K562 (cell line): Measurements from ENCODE around the gene OVCH2. TPM values are rescaled to one million over a fixed set of nuclear protein-coding genes. Genes with fewer than 3 reads are reported as not detected.
A peak's percentile ranks its signal among the peaks of the same experiment; 100 is the strongest.

Source experiments
- ATAC-seq: fragments of 200-7000 bp; cut with Tn5 transposase; 3 replicates; pipeline ENCODE4 v1.9.1; 2020; ENCODE audit warnings: moderate library complexity
- BruUV-seq: library from RNA; stranded (reverse); fragments of 400-500 nt; replicated peaks from 2 replicates; lab custom pipeline; 2021; lab: Mats Ljungman, UMichigan
- CTCF ChIA-PET: fragments of 300-600 bp; formaldehyde crosslinking; extraction: SDS; loops from one replicate; lab custom pipeline; 2021; ENCODE audit warnings: low intra/inter-chr PET ratio; lab: Yijun Ruan, JAX
- POLR2A ChIA-PET: fragments of 300-600, 350-650 bp; sonication (Branson Sonifier 250); formaldehyde crosslinking; extraction: SDS; loops from one replicate; lab custom pipeline; 2021; ENCODE audit warnings: antibody characterized with exemption, inconsistent platforms; lab: Yijun Ruan, JAX
- DNase-seq, 4 experiments: peaks; one replicate each; pipeline versions ENCODE4 v3.0.0 to v3.0.0-alpha.2; 2011 to 2018; ENCODE audit warnings: low spot score in 3 of 4, mixed read lengths in 3 of 4; ENCODE audit errors: extremely low read depth in 1 of 4
- FAIRE-seq: peaks from 2 replicates; lab custom pipeline; 2011; peaks lifted over from hg19 to GRCh38; lab: Jason Lieb, UNC
- H2AFZ ChIP-seq: 2 replicates; pipeline ENCODE4 v1.6.0; 2011; ENCODE audit warnings: low read depth, low read length, control low read depth, inconsistent platforms
- H3K27ac ChIP-seq: fragments of 200-600 bp; 3 replicates; pipeline ENCODE4 v1.8.0; 2011; ENCODE audit warnings: low read depth, mild to moderate bottlenecking, control low read depth, inconsistent platforms, low read length, moderate library complexity, mixed read lengths; ENCODE audit errors: extremely low read depth
- H3K27me3 ChIP-seq, 2 experiments: fragments of 300-600 bp in 1 of 2; 2 replicates in 1 of 2; 3 replicates in 1 of 2; pipeline versions ENCODE4 v1.6.0 to v1.8.0; 2011; ENCODE audit warnings: inconsistent platforms in 2 of 2, low read length in 2 of 2, mild to moderate bottlenecking in 1 of 2, mixed read lengths in 1 of 2, moderate library complexity in 1 of 2; ENCODE audit not compliant: control insufficient read depth in 2 of 2, insufficient read depth in 2 of 2
- H3K36me3 ChIP-seq: fragments of 300-600 bp; 3 replicates; pipeline ENCODE4 v1.8.0; 2011; ENCODE audit warnings: mild to moderate bottlenecking, low read length, inconsistent platforms; ENCODE audit not compliant: control insufficient read depth, insufficient read depth
- H3K4me1 ChIP-seq, 2 experiments: fragments of 200-600 bp in 1 of 2; replicated peaks in 1 of 2; 2 replicates in 1 of 2; 3 replicates in 1 of 2; pipeline versions ENCODE4 v1.5.1 to v1.8.0; 2011; ENCODE audit warnings: inconsistent platforms in 2 of 2, low read length in 2 of 2, mild to moderate bottlenecking in 1 of 2, mixed read lengths in 1 of 2, moderate library complexity in 1 of 2; ENCODE audit not compliant: control insufficient read depth in 2 of 2, insufficient read depth in 2 of 2
- H3K4me2 ChIP-seq: 2 replicates; pipeline ENCODE4 v1.6.1; 2011; ENCODE audit warnings: low read length, control low read depth, inconsistent platforms, mixed read lengths; ENCODE audit not compliant: insufficient read depth
- H3K4me3 ChIP-seq: fragments of 200-600 bp; sonication (generic), shearing (Covaris generic); 2 replicates; pipeline ENCODE4 v1.5.1; 2016; ENCODE audit warnings: control low read depth, inconsistent platforms
- H3K79me2 ChIP-seq: fragments of 200-600 bp; 3 replicates; pipeline ENCODE4 v1.8.0; 2011; ENCODE audit warnings: low read length, inconsistent platforms; ENCODE audit not compliant: control insufficient read depth, insufficient read depth
- H3K9ac ChIP-seq, 2 experiments: 2 replicates each; pipeline versions ENCODE4 v1.6.0 to v1.6.1; 2011; ENCODE audit warnings: low read depth in 2 of 2, low read length in 2 of 2, control low read depth in 1 of 2, inconsistent platforms in 1 of 2, mild to moderate bottlenecking in 1 of 2, mixed read lengths in 1 of 2; ENCODE audit not compliant: insufficient read depth in 1 of 2
- H3K9me1 ChIP-seq: one replicate; pipeline ENCODE4 v1.6.0; 2011; ENCODE audit warnings: inconsistent platforms, mild to moderate bottlenecking, low read length, moderate library complexity; ENCODE audit not compliant: control insufficient read depth, insufficient read depth
- H3K9me3 ChIP-seq: replicated peaks from 2 replicates; pipeline ENCODE4 v1.5.1; 2011; ENCODE audit warnings: low read depth, low read length, inconsistent platforms; ENCODE audit not compliant: control insufficient read depth, insufficient read depth
- H4K20me1 ChIP-seq: replicated peaks from 2 replicates; pipeline ENCODE4 v1.6.1; 2011; ENCODE audit warnings: low read length, inconsistent platforms, mixed read lengths; ENCODE audit not compliant: control insufficient read depth, insufficient read depth
- ZNF766 ChIP-seq: fragments of 200-800 bp; sonication (Bioruptor generic); conservative IDR thresholded peaks from 2 replicates; pipeline ENCODE4 v1.6.1; 2016; ENCODE audit warnings: missing genetic modification characterization, missing compliant biosample characterization
- WGBS: fragments of 100-300 bp; shearing (Covaris generic); methylation state at CpG from one replicate; pipeline ENCODE4 v1.1.6; 2016; ENCODE audit warnings: low coverage, mixed read lengths; ENCODE audit not compliant: insufficient coverage; ENCODE audit errors: missing lambda C conversion rate; 5-methylcytosine and 5-hydroxymethylcytosine counted together
- in situ Hi-C: fragments of 300-500 bp; cut with MboI; formaldehyde crosslinking; loops from 4 replicates; pipeline ENCODE4 v1.15.0; 2018; ENCODE audit warnings: inconsistent platforms, mixed read lengths
- intact Hi-C: fragments of 100-400 bp; cut with micrococcal nuclease; formaldehyde crosslinking; loops from 2 replicates; pipeline ENCODE4 v1.14.2; 2022
- polyA plus RNA-seq, 8 experiments: library from polyadenylated mRNA; depleted of rRNA in 4 of 8; stranded (reverse) in 5 of 8; unstranded in 3 of 8; fragments of >200 nt; fragmentation: Nextera tagmentation in 2 of 8; fragmentation: Illumina TruSeq in 1 of 8; extraction: Ambion mirVana in 2 of 8; extraction: Trizol in 1 of 8; gene quantifications; 2 replicates each; pipeline versions ENCODE4 v1.2.1 to v1.2.3, GENCODE V29; 2011 to 2014; ENCODE audit warnings: inconsistent platforms in 1 of 8, missing spikeins in 1 of 8
- total RNA-seq, 7 experiments: library from RNA; depleted of rRNA in 6 of 7; stranded (reverse); fragments of >200 nt in 6 of 7; fragmentation: Illumina TruSeq in 2 of 7; extraction: Trizol in 2 of 7; gene quantifications; 2 replicates each; pipeline versions ENCODE4 v1.2.1 to v1.2.3, GENCODE V29; 2011 to 2021; ENCODE audit warnings: low replicate concordance in 1 of 7
- TF ChIP-seq, protein P1 (sequence below), 2 experiments: IDR thresholded peaks in 1 of 2; conservative IDR thresholded peaks in 1 of 2; 2 replicates each; pipeline ENCODE4 v1.6.1; 2016; ENCODE audit warnings: low read depth in 2 of 2, mild to moderate bottlenecking in 1 of 2, missing compliant biosample characterization in 1 of 2, missing genetic modification characterization in 1 of 2, moderate library complexity in 1 of 2

Gene OVCH2
- total and polyA plus RNA-seq, 9 of the 15 experiments (the other 6 are each of a cell fraction or from before 2014, with no cell fraction given): not detected

- Histone ChIP-seq H3K4me1 (peaks cover 9 to 10% of the 10 kb centered on the region in 2 experiments; a peak in 3 of 5 replicates), H3K36me3 (no peaks in the 10 kb centered on the region), H3K4me2 (no peak overlapping the region), H4K20me1 (no peaks in the 10 kb centered on the region; the same call in 1 of the 2 replicates), H3K79me2 (no peaks in the 10 kb centered on the region), H2AFZ (no peak overlapping the region), H3K27me3 (peaks cover 0 to 24% of the 10 kb centered on the region in 2 experiments; a peak in 2 of 5 replicates), H3K9ac (no peak overlapping the region; a peak in 1 of 4 replicates), H3K4me3 (no peak overlapping the region), H3K9me1 (no peaks in the 10 kb centered on the region), H3K27ac (no peak overlapping the region), H3K9me3 (no peaks in the 10 kb centered on the region)
- ChIA-PET POLR2A (no interaction called here), CTCF (no interaction called here)
- DNase-seq (no peak), ATAC-seq (no peak), FAIRE-seq (no peak)
- no TSS peak for BruUV-seq
- intact Hi-C loops (no loop called here), in situ Hi-C loops (loop anchor here (5.0 to 25.0 kb wide), 2 partner anchors 82 to 567 kb away; partner anchors contain the start of gene RBMXL2)
- TF ChIP-seq ZNF766: no peak
- TF ChIP-seq, protein P1, sequence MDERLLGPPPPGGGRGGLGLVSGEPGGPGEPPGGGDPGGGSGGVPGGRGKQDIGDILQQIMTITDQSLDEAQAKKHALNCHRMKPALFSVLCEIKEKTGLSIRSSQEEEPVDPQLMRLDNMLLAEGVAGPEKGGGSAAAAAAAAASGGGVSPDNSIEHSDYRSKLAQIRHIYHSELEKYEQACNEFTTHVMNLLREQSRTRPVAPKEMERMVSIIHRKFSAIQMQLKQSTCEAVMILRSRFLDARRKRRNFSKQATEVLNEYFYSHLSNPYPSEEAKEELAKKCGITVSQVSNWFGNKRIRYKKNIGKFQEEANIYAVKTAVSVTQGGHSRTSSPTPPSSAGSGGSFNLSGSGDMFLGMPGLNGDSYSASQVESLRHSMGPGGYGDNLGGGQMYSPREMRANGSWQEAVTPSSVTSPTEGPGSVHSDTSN (CRISPR knock-in tag; IDR thresholded peaks at IDR 0.05; ENCODE audit: low read depth): no peak
- TF ChIP-seq, protein P1 (tag; conservative IDR thresholded peaks at IDR 0.05; ENCODE audit: low read depth): 0 out of 2 replicates have a peak, but pooled peaks have one; percentile 30
- WGBS: 0% methylated on average over 4 of the region's 4 CpGs
Observed at GRCh38 chr11:7654195-7654705, 52.0 kb downstream of the OVCH2 start.
